Stimulated activated CD8-positive, alpha-beta memory T cell treated with anti-CD3 and anti-CD28 coated beads, Interleukin-12 subunit alpha, Interleukin-12 subunit beta, amount 100 ng/mL, for 24 hours (primary cell): ENCODE data around the gene TAS2R43.
"Not testable (repeated sequence)": the region's sequence is repeated elsewhere in the genome, so short reads cannot be mapped to it uniquely, and the experiment has no call there.

Experiments
- DNase-seq: peaks from one replicate; pipeline ENCODE4 v3.0.0-alpha.2; 2020; ENCODE audit errors: extremely low read depth

TAS2R43 gene

GRCh38 chr12:11059784-11060183 lies 32.3 kb downstream of the TAS2R43 start:
- DNase-seq: no peak

GRCh38 chr12:11059041-11059440 lies 33.1 kb downstream of the TAS2R43 start:
- DNase-seq: no peak

- no peak for DNase-seq
These were observed 36.8 kb downstream of the TAS2R43 start for GRCh38 chr12:11055306-11055705.

- not testable (repeated sequence) for DNase-seq
These were observed 42.1 kb downstream of the TAS2R43 start for GRCh38 chr12:11049806-11050531.

GRCh38 chr12:11041366-11041765 lies 50.7 kb downstream of the TAS2R43 start:
- not testable (repeated sequence) for DNase-seq
